Osteocyte (in vitro differentiated cells): ENCODE measurements around the gene SLC38A7. TPM values are rescaled to one million over a fixed set of nuclear protein-coding genes. Genes with fewer than 3 reads are reported as not detected.

Experiments used
- DNase-seq: peaks from one replicate; pipeline ENCODE4 v3.0.0; 2021; ENCODE audit warnings: mixed read lengths; ENCODE audit not compliant: unreplicated experiment; ENCODE audit errors: extremely low spot score
- H3K27ac Mint-ChIP-seq: one replicate; pipeline ENCODE4 v1.8.0; 2021; ENCODE audit warnings: mild to moderate bottlenecking, mixed read lengths; ENCODE audit not compliant: unreplicated experiment
- H3K27me3 Mint-ChIP-seq: one replicate; pipeline ENCODE4 v1.8.0; 2021; ENCODE audit warnings: mixed read lengths; ENCODE audit not compliant: unreplicated experiment
- H3K36me3 Mint-ChIP-seq: one replicate; pipeline ENCODE4 v1.8.0; 2021; ENCODE audit warnings: mixed read lengths; ENCODE audit not compliant: unreplicated experiment
- H3K4me1 Mint-ChIP-seq: one replicate; pipeline ENCODE4 v1.8.0; 2021; ENCODE audit warnings: mixed read lengths; ENCODE audit not compliant: unreplicated experiment
- H3K4me3 Mint-ChIP-seq: one replicate; pipeline ENCODE4 v1.8.0; 2021; ENCODE audit warnings: mild to moderate bottlenecking, moderate library complexity, mixed read lengths; ENCODE audit not compliant: unreplicated experiment
- H3K9me3 Mint-ChIP-seq: one replicate; pipeline ENCODE4 v1.8.0; 2021; ENCODE audit warnings: mixed read lengths; ENCODE audit not compliant: unreplicated experiment
- long read RNA-seq: library from polyadenylated mRNA; unstranded; transcript quantifications from one replicate; pipeline ENCODE4 v2.0.0, GENCODE V29; 2021
- total RNA-seq: library from RNA; stranded (reverse); gene quantifications from 2 replicates; pipeline ENCODE4 v1.2.1, GENCODE V29; 2021
- TF ChIP-seq, protein P1 (sequence below): fragments of 200-600 bp; sonication (generic); IDR thresholded peaks from 2 replicates; pipeline ENCODE4 v1.5.0; 2021; ENCODE audit warnings: antibody characterized with exemption, mild to moderate bottlenecking, moderate library complexity

SLC38A7 gene
- total RNA-seq: 54.5 and 54.8 TPM in 2 replicates
- long read RNA-seq, full-length matches to known transcripts: 107 of 155 reads
- long read RNA-seq, partial matches to known transcripts: 8 of 155 reads
- long read RNA-seq, other reads (novel, unspliced or antisense): 40 of 155 reads

- peak within 1 kb of the TSS; percentile 87 for H3K27ac Mint-ChIP-seq
These were observed at the start of gene SLC38A7 for GRCh38 chr16:58684354-58685083. Gene SLC38A7 (minus strand): TSS chr16:58684770. CDS start chr16:58680126, 4,644 bp downstream.

GRCh38 chr16:58733671-58734458, 49.3 kb upstream of the SLC38A7 start, which contains the start of gene GOT2:
Gene GOT2 (minus strand): TSS chr16:58734316. CDS start chr16:58734228, 88 bp downstream.
- peak within 1 kb of the TSS; percentile 100 for H3K4me3 Mint-ChIP-seq
- DNase-seq: peak; percentile 95
- peaks cover 21% of the 10 kb centered on the region for H3K4me1 Mint-ChIP-seq
- H3K27me3 Mint-ChIP-seq: peaks cover 5% of the 10 kb centered on the region
- TF ChIP-seq, protein P1, sequence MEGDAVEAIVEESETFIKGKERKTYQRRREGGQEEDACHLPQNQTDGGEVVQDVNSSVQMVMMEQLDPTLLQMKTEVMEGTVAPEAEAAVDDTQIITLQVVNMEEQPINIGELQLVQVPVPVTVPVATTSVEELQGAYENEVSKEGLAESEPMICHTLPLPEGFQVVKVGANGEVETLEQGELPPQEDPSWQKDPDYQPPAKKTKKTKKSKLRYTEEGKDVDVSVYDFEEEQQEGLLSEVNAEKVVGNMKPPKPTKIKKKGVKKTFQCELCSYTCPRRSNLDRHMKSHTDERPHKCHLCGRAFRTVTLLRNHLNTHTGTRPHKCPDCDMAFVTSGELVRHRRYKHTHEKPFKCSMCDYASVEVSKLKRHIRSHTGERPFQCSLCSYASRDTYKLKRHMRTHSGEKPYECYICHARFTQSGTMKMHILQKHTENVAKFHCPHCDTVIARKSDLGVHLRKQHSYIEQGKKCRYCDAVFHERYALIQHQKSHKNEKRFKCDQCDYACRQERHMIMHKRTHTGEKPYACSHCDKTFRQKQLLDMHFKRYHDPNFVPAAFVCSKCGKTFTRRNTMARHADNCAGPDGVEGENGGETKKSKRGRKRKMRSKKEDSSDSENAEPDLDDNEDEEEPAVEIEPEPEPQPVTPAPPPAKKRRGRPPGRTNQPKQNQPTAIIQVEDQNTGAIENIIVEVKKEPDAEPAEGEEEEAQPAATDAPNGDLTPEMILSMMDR: peak; percentile 94
- H3K9me3 Mint-ChIP-seq: no peaks in the 10 kb centered on the region
- peak within 1 kb of the TSS; percentile 91 for H3K27ac Mint-ChIP-seq
- H3K36me3 Mint-ChIP-seq: no peaks in the 10 kb centered on the region

More at GRCh38 chr16:58684354-58685083, at the start of gene SLC38A7:
- Mint-ChIP-seq H3K36me3 (peaks cover 7% of the 10 kb centered on the region), H3K4me3 (peak within 1 kb of the TSS; percentile 95), H3K9me3 (no peaks in the 10 kb centered on the region), H3K4me1 (peaks cover 18% of the 10 kb centered on the region), H3K27me3 (peaks cover 12% of the 10 kb centered on the region)
- TF ChIP-seq, protein P1: no peak
- DNase-seq: peak; percentile 92

- Mint-ChIP-seq H3K4me3 (peak overlapping the region; percentile 81), H3K27ac (peak overlapping the region; percentile 68), H3K4me1 (peaks cover 21% of the 10 kb centered on the region), H3K9me3 (no peaks in the 10 kb centered on the region), H3K27me3 (peaks cover 3% of the 10 kb centered on the region), H3K36me3 (no peaks in the 10 kb centered on the region)
- TF ChIP-seq, protein P1: no peak
- DNase-seq: no peak
These were observed 48.7 kb upstream of the SLC38A7 start for GRCh38 chr16:58733248-58733670.

DNA sequence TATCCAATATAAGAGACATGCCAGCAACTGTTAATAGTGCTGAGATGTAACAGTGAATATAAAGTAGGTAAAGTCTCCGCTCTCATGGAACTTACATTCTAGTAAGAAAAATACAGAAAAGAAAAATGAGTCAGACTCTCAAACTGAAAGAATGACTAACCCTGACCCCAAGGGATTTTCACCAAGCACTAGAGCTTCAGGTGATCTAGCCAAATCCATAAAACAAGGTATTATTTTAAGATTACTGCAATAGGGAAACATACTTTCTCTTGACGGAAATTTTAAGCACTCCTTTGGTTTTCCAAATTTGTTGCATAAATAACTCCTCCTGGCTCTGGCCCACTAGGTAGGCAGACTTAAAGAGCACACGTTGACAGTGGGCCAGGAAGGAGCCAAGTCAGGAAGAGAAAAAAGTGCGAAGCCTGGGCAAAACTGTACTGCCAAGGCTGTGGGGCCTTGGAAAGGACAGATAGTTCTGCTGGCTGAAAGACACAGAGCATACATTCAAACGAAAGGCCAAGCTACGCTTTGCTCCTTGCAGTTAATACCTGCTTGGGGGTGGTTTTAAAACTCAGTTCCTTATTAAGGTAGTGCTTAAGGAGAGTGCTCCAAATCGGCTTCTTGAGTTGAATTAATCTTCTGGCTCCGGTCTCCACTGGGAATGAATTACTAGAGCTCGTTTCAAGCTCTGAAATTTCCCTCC, 48.1 kb upstream of the SLC38A7 start:
- TF ChIP-seq, protein P1: no peak
- no peak for DNase-seq
- Mint-ChIP-seq H3K27me3 (no peaks in the 10 kb centered on the region), H3K27ac (peak overlapping the region; percentile 68), H3K36me3 (no peaks in the 10 kb centered on the region), H3K4me1 (peaks cover 21% of the 10 kb centered on the region), H3K9me3 (no peaks in the 10 kb centered on the region), H3K4me3 (peak overlapping the region; percentile 81)
